Right lobe of liver (tissue), 4 donors: ENCODE results near the gene GPRIN3.

ENCODE experiments used
- POLR2A ChIP-seq: fragments of 450-650 bp; IDR thresholded peaks from one replicate; pipeline ENCODE4 v1.6.1; 2017; ENCODE audit warnings: antibody characterized with exemption, mild to moderate bottlenecking
- TF ChIP-seq, protein P1 (sequence below), 4 donors: fragments of 200-600 bp in 3 of 4; fragments of 450-650 bp in 1 of 4; IDR thresholded peaks; one replicate each; pipeline versions ENCODE4 v1.5.1 to v1.8.0; 2016 to 2022; ENCODE audit warnings: antibody characterized with exemption in 4 of 4, mild to moderate bottlenecking in 2 of 4
- donor health status: DM: no; HTN: no; CAD: no.
- donor health status: DM: no; HTN: no; CAD: no.
- donor health status: DM: no; HTN: yes; CAD: no.

GRCh38 chr4:89196056-89196674 is 111.4 kb downstream of the GPRIN3 start:
- TF ChIP-seq, protein P1, sequence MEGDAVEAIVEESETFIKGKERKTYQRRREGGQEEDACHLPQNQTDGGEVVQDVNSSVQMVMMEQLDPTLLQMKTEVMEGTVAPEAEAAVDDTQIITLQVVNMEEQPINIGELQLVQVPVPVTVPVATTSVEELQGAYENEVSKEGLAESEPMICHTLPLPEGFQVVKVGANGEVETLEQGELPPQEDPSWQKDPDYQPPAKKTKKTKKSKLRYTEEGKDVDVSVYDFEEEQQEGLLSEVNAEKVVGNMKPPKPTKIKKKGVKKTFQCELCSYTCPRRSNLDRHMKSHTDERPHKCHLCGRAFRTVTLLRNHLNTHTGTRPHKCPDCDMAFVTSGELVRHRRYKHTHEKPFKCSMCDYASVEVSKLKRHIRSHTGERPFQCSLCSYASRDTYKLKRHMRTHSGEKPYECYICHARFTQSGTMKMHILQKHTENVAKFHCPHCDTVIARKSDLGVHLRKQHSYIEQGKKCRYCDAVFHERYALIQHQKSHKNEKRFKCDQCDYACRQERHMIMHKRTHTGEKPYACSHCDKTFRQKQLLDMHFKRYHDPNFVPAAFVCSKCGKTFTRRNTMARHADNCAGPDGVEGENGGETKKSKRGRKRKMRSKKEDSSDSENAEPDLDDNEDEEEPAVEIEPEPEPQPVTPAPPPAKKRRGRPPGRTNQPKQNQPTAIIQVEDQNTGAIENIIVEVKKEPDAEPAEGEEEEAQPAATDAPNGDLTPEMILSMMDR (IDR thresholded peaks at IDR 0.05) = no peak
- no peak for TF ChIP-seq POLR2A
